Body of pancreas (tissue), 4 donors: ENCODE results near the gene ZBTB11. TPM values are rescaled to one million over a fixed set of nuclear protein-coding genes. Genes with fewer than 3 reads are reported as not detected.

ENCODE experiments used
- ATAC-seq: fragments of 150-250 bp; one replicate; pipeline ENCODE4 v1.9.1; 2016
- DNase-seq, 4 donors: peaks; one replicate each; pipeline ENCODE4 v3.0.0-alpha.2; 2019
- H3K27ac ChIP-seq, 4 donors: fragments of 200-600 bp; sonication (generic); 1 replicate in 3 of 4; 2 replicates in 1 of 4; pipeline versions ENCODE4 v1.5.1 to v1.6.1; 2016 to 2019; ENCODE audit warnings: mild to moderate bottlenecking in 1 of 4, mixed read lengths in 1 of 4, moderate library complexity in 1 of 4
- H3K27me3 ChIP-seq, 2 donors: fragments of 200-600 bp; sonication (generic); one replicate each; pipeline ENCODE4 v1.6.0; 2016; ENCODE audit warnings: mild to moderate bottlenecking in 1 of 2
- H3K36me3 ChIP-seq, 2 donors: fragments of 200-600 bp; sonication (generic); replicated peaks in 1 of 2; 2 replicates each; pipeline ENCODE4 v1.5.1; 2016; ENCODE audit warnings: low read depth in 2 of 2; ENCODE audit not compliant: insufficient read depth in 1 of 2
- H3K4me1 ChIP-seq: fragments of 200-600 bp; sonication (generic); one replicate; pipeline ENCODE4 v1.6.0; 2016
- H3K4me3 ChIP-seq, 2 donors: fragments of 200-600 bp; sonication (generic); 1 replicate in 1 of 2; 2 replicates in 1 of 2; pipeline ENCODE4 v1.5.1; 2016 to 2019
- H3K9me3 ChIP-seq, 3 donors: fragments of 200-600 bp; sonication (generic); 1 replicate in 2 of 3; 2 replicates in 1 of 3; pipeline ENCODE4 v1.5.1; 2016
- POLR2A ChIP-seq, 3 donors: fragments of 450-650 bp; IDR thresholded peaks; one replicate each; pipeline ENCODE4 v1.6.1; 2016; ENCODE audit warnings: antibody characterized with exemption in 3 of 3, mild to moderate bottlenecking in 2 of 3
- WGBS, 2 donors: methylation state at CpG; one replicate each; pipeline ENCODE4 v1.1.5; 2017; 5-methylcytosine and 5-hydroxymethylcytosine counted together
- intact Hi-C: fragments of 100-400 bp; cut with DNase I; formaldehyde crosslinking; loops from one replicate; pipeline ENCODE4 v1.15.1; 2023
- total RNA-seq, 2 donors: library from RNA; depleted of rRNA; stranded (reverse); fragments of >200 nt; gene quantifications; one replicate each; pipeline ENCODE4 v1.1.0, GENCODE V29; 2016
- TF ChIP-seq, protein P1 (sequence below), 7 experiments: fragments of 450-650 bp in 4 of 7; fragments of 200-600 bp in 3 of 7; sonication (generic) in 3 of 7; IDR thresholded peaks; one replicate each; pipeline ENCODE4 v1.5.1; 2016 to 2019; ENCODE audit warnings: antibody characterized with exemption in 7 of 7

ZBTB11 gene, protein sequence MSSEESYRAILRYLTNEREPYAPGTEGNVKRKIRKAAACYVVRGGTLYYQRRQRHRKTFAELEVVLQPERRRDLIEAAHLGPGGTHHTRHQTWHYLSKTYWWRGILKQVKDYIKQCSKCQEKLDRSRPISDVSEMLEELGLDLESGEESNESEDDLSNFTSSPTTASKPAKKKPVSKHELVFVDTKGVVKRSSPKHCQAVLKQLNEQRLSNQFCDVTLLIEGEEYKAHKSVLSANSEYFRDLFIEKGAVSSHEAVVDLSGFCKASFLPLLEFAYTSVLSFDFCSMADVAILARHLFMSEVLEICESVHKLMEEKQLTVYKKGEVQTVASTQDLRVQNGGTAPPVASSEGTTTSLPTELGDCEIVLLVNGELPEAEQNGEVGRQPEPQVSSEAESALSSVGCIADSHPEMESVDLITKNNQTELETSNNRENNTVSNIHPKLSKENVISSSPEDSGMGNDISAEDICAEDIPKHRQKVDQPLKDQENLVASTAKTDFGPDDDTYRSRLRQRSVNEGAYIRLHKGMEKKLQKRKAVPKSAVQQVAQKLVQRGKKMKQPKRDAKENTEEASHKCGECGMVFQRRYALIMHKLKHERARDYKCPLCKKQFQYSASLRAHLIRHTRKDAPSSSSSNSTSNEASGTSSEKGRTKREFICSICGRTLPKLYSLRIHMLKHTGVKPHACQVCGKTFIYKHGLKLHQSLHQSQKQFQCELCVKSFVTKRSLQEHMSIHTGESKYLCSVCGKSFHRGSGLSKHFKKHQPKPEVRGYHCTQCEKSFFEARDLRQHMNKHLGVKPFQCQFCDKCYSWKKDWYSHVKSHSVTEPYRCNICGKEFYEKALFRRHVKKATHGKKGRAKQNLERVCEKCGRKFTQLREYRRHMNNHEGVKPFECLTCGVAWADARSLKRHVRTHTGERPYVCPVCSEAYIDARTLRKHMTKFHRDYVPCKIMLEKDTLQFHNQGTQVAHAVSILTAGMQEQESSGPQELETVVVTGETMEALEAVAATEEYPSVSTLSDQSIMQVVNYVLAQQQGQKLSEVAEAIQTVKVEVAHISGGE
- 10 to 100 TPM; 11.5 to 20.5 TPM for total RNA-seq

- intact Hi-C loops: no loop called here
- 0% methylated on average over 16 to 57 of the region's 57 CpGs for WGBS, 2 donors
- no peaks in the 10 kb centered on the region for H3K9me3 ChIP-seq
- peaks cover 2 to 8% of the 10 kb centered on the region in 2 donors for H3K36me3 ChIP-seq
- H3K4me3 ChIP-seq: peak within 1 kb of the TSS; percentile 97 to 98
- H3K4me1 ChIP-seq: peaks cover 25% of the 10 kb centered on the region
- ATAC-seq (peak; percentile 92), DNase-seq (peak; percentile 99 to 100 (median 100))
- TF ChIP-seq POLR2A (IDR thresholded peaks at IDR 0.05): peak; percentile 62 to 90 (median 87)
- TF ChIP-seq, protein P1, sequence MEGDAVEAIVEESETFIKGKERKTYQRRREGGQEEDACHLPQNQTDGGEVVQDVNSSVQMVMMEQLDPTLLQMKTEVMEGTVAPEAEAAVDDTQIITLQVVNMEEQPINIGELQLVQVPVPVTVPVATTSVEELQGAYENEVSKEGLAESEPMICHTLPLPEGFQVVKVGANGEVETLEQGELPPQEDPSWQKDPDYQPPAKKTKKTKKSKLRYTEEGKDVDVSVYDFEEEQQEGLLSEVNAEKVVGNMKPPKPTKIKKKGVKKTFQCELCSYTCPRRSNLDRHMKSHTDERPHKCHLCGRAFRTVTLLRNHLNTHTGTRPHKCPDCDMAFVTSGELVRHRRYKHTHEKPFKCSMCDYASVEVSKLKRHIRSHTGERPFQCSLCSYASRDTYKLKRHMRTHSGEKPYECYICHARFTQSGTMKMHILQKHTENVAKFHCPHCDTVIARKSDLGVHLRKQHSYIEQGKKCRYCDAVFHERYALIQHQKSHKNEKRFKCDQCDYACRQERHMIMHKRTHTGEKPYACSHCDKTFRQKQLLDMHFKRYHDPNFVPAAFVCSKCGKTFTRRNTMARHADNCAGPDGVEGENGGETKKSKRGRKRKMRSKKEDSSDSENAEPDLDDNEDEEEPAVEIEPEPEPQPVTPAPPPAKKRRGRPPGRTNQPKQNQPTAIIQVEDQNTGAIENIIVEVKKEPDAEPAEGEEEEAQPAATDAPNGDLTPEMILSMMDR (IDR thresholded peaks at IDR 0.05): peak in 6 of 7 experiments; percentile 21 to 73 (median 66)
- H3K27me3 ChIP-seq: no peaks in the 10 kb centered on the region
- peak within 1 kb of the TSS; percentile 94 to 99 (median 96) for H3K27ac ChIP-seq
Measured at GRCh38 chr3:101676765-101677435, at the start of gene ZBTB11. TSS of gene ZBTB11 (minus strand) at chr3:101677132. CDS start at chr3:101676914, 218 bp downstream.

- TF ChIP-seq, protein P1 (IDR thresholded peaks at IDR 0.05): no peak
- no peak for TF ChIP-seq POLR2A (IDR thresholded peaks at IDR 0.05)
- Histone ChIP-seq H3K9me3 (no peaks in the 10 kb centered on the region), H3K27me3 (no peaks in the 10 kb centered on the region), H3K4me3 (no peak overlapping the region), H3K27ac (no peak overlapping the region), H3K36me3 (no peaks in the 10 kb centered on the region), H3K4me1 (peaks cover 7% of the 10 kb centered on the region)
- WGBS, 2 donors: 49 to 50% methylated on average over 3 of the region's 3 CpGs
- DNase-seq (no peak), ATAC-seq (no peak)
- intact Hi-C loops: no loop called here
Measured at GRCh38 chr3:101725890-101726275, 49.0 kb upstream of the ZBTB11 start.

DNA sequence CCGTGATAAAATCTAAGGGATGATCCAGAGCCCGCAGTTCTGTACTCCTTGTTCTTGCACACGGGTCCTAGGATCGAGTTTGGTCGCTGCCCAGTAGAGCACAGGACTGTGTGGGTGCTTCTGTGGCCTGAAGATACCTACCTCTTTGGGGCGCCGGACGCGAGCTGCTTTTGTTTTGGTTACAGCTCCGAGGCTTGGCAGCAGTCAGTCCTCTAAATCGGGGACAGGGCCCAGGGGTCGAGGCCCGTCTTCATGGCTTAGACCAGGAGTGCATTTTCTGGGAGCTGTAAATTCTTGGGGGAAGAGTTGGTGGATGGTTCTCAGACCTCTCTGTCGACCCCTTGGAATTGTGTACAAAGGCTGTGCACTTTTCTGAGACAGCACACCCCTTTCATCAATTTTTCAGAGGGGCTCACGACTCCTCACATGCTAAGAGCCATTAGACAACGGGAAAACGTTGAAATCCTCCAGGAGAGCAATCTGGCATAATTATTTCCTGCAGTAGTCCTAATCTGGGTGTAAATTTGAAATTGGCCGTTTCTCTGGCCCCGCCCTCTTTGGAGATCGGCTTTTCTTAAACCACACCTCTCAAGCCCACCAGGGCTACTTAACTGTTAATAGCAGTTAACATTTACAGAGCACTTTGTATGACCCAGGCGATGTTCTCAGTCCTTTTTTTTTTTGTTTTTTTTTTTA is 48.4 kb upstream of the ZBTB11 start:
- WGBS, 2 donors: 1 to 4% methylated on average over 12 to 21 of the region's 21 CpGs
- no peak for TF ChIP-seq POLR2A (IDR thresholded peaks at IDR 0.05)
- intact Hi-C loops: no loop called here

DNA sequence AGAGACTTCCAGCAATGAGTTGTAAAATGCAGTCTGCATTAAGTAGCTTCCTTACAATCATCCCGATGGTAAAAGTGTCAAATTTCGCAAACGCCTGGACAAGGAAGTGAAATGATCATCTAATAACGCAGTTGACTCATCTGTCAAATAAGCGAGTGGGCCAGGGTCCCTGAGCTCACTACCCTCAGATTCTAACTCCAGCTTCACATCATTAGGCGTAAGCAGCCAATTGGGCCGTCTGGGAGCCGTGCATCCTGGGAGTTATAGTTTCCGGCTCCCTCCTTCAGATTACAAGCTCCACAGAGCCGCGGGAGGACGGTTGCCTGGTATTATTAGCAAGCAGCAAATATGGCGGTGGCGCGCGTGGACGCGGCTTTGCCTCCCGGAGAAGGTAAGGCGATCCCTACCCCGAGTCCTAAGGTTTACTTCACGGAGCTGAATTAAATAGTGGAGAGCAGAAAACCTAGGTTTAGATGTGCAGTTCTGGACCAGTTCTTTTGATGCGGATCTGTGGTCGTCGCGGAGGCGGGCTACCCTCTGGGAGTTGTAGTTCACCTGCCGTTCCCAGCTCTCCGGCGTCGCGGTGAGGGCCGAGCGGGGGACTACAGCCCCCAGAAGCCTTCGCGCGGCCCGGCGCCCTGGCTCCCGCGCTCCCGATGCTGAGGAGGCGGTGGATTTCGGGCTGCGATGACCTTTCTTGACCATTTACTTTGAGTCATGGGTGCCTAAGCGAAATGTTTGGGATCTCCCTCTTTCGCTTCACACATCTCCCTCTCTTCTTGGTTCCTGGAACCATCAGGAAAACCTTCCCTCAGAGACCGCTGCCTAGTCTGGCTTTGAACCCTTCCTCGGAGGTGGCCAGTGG is 47.6 kb upstream of the ZBTB11 start, which contains the start of gene CEP97:
Gene CEP97, plus strand, starts transcription at position 286 of the 865 bp plus-strand sequence. Its CDS starts 63 bp downstream, at position 349.
- peaks cover 7% of the 10 kb centered on the region for H3K4me1 ChIP-seq
- peak within 1 kb of the TSS in 3 of 4 donors; percentile 4 to 67 (median 52) for H3K27ac ChIP-seq
- no peaks in the 10 kb centered on the region for H3K9me3 ChIP-seq
- 0% methylated on average over 17 to 49 of the region's 49 CpGs for WGBS, 2 donors
- peak within 1 kb of the TSS; percentile 26 to 68 for H3K4me3 ChIP-seq
- TF ChIP-seq, protein P1 (IDR thresholded peaks at IDR 0.05): peak in 2 of 7 experiments; percentile 6 to 15
- TF ChIP-seq POLR2A (IDR thresholded peaks at IDR 0.05): peak in 1 of 3 donors; percentile 29
- H3K36me3 ChIP-seq: no peaks in the 10 kb centered on the region
- DNase-seq (peak; percentile 84 to 92 (median 89)), ATAC-seq (peak; percentile 99)
- intact Hi-C loops: no loop called here
- H3K27me3 ChIP-seq: no peaks in the 10 kb centered on the region

More for the DNA sequence above, 48.4 kb upstream of the ZBTB11 start:
- DNase-seq: peak; percentile 17 to 34 (median 20)
- no peaks in the 10 kb centered on the region for H3K9me3 ChIP-seq
- peak overlapping the region; percentile 26 to 68 for H3K4me3 ChIP-seq
- ATAC-seq: peak; percentile 2
- H3K27ac ChIP-seq: peak overlapping the region in 3 of 4 donors; percentile 4 to 58 (median 52)
- H3K27me3 ChIP-seq: no peaks in the 10 kb centered on the region
- no peaks in the 10 kb centered on the region for H3K36me3 ChIP-seq
- peaks cover 7% of the 10 kb centered on the region for H3K4me1 ChIP-seq
